HG03575 (cell line): Measurements from ENCODE around the gene MFSD11.
"Not testable (repeated sequence)": the region's sequence is repeated elsewhere in the genome, so short reads cannot be mapped to it uniquely, and the experiment has no call there.

Experiments
- ATAC-seq: cut with Tn5 transposase; IDR thresholded peaks from one replicate; pipeline ENCODE4 v1.9.1; 2021; ENCODE audit not compliant: unreplicated experiment, insufficient number of reproducible peaks, low FRiP score; ENCODE audit errors: extremely low read depth

The MFSD11 gene

DNA sequence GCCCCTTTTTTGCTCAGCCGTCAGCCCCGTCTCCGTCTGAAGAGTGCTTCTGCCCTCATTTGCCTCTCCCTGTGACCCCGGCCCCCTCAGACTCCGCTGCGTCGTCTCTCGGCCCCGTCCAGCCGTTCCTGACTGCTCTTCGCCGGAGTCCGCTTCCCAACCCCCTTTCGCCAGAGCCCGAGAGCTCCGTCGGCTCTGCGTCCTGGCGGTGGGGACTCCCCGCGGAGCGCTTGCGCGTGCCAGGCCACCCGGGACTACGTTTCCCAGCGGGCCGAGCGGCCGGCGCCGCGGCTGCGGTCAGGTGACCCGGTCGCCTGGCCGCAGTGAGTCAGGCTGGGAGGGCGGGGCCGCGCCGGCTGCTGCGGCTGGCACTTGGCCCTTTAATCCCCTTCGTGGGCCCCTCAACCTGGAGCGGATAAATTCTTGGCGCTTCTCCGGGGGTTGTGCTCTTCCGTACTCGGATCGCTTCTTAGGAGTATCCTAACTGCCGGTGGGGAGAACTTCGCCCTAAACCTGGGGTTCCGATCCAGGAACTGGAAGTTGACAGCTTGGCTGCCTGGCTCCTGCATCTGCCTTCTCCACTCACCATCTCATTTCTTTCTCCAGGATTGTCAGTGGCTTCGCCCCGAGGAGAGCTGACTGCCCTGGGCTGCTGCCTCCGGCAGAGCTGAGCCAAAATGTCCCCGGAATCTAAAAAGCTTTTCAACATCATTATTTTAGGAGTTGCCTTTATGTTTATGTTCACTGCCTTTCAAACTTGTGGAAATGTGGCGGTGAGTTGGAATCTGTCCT lies at the start of gene MFSD11:
TSS of gene MFSD11 (plus strand) at position 444 of the 792 bp plus-strand sequence. CDS start at position 678, 234 bp downstream.
- ATAC-seq: peak; percentile 12

DNA sequence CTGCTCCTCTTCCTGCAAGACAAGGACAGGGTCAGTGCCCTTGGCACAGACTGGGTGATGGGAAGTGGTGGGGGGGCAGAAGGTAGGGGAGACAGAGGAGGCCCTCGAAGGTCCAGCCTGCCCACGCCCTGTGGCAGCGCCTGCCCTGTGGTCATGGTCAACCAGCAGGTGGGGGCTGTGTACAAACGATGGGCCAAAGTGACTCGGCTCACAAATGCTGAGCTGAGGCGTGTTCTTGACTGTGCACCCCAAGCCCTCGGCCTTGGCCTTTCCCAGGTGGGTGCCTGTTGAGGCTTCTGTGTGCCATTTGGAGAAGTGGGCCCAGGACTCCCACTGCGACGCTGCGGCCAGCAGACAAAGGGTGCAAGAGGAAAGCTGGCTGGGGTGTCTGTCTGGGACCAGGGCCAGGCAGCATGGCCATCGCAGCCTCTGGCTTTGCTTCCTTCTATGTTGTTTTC lies 49.7 kb upstream of the MFSD11 start:
- no peak for ATAC-seq

DNA sequence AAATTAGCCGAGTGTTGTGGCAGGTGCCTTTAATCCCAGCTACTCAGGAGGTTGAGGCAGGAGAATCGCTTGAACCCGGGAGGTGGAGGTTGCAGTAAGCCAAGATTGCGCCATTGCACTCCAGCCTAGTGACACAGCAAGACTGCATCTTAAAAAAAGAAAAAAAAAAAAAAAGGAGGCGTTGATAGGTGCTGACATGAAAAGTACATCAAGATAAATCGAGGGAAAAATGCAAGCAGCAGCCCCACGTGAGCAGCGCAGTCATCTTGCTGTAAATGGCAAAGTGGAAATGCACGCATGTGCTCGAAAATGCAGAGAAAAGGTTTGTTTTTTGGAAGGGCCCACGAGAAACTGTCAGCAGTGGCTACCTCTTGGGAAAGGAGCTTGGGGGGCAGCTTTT lies 48.1 kb upstream of the MFSD11 start:
- no peak for ATAC-seq

DNA sequence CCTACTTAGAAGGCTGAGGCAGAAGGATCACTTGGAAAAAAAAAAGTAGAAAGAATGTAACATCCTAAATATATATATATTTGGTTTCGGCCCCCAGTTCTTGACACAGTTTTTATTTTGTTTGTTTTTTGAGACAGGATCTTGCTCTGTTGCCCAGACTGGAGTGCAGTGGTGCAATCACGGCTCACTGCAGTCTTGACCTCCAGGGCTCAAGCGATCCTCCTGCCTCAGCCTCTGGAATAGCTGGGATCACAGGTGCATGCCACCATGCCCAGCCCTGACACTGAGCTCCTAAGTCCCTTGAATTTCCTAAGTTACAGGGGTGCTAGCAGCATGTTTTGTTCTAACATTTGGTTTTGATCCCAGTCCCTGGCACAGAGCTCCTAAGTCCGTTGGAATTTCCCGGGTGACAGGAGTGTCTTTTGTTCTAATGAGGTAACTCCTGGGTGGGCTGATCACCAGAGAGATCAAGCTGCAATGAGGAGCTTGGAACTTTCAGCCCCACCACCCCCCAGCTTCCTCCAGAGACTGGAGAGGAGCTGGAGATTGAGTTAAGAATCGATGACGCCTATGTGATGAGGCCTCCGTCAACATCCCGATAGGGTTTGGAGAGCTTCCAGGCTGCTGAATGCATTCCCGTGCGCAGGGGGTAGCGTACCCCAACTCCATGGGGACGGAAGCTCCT lies 47.2 kb upstream of the MFSD11 start:
- ATAC-seq: no peak

DNA sequence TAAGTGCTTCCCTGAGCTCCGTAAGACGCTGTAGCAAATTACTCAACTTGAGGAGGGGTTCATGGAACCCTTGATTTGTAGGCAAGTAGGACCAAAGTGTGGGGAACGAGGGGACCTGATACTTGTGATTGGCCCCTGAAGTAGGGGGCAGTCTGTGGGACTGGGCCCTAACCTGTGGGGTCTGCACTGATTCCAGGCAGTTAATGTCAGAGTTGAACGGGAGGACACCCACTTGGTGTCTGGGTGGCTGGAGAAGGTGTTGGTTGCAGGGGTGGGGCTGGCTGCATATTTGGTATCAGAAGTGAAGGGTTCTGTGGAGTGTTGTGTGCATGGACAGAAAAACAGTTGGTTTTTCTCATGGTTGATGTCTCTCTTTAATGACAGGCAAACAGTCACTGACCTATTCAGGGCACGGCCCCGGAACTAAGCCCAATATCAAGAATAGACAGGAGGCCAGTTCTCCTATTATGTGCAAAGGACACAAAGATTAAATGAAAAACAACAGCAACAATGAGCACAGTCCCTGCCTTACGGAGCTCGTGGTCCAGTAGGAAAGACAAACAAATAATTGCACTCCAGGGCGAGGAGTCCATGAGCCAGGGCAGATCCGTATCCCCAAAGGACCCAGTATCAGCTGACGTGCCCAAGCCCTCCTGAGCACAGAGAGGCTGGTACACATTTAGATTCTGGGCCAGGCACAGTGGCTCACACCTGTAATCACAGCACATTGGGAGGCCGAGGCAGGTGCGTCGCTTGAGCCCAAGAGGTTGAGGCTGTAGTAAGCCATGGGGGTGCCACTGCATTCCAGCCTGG lies 46.3 kb upstream of the MFSD11 start:
- ATAC-seq: no peak

DNA sequence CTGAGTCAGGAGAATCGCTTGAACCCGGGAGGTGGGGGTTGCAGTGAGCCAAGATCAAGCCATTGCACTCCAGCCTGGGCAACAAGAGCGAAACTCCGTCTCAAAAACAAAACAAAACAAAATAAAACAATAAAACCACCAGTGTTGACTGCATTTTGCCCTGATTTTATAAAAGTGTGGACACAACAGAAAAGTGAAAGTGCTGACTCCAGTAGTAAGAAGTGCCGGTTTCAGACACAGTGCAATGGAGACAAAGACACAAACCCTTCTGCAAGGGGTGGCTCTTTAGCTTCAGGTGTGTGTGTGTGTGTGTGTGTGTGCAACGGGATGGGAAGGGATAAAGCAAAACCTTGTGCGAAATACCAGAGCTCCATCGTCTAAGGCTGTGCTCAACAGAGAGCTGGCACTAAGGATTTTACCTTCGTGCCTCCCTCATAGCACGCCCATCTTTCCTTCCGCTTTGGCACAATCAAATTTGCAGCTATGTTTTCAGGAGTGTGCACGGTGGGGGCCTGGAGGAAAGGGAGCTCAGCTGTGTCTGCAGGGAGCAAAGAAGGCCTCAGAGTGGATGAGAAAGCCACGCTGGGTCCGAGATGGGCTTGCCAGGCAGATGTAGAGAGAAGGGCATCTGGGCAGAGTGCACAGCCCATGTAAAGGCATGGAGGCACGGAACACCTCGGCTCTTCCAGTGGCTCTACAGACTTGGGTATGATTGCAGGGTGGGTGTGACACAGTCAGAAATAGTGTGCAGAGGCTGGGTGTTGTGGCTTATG lies 42.7 kb upstream of the MFSD11 start:
- no peak for ATAC-seq

DNA sequence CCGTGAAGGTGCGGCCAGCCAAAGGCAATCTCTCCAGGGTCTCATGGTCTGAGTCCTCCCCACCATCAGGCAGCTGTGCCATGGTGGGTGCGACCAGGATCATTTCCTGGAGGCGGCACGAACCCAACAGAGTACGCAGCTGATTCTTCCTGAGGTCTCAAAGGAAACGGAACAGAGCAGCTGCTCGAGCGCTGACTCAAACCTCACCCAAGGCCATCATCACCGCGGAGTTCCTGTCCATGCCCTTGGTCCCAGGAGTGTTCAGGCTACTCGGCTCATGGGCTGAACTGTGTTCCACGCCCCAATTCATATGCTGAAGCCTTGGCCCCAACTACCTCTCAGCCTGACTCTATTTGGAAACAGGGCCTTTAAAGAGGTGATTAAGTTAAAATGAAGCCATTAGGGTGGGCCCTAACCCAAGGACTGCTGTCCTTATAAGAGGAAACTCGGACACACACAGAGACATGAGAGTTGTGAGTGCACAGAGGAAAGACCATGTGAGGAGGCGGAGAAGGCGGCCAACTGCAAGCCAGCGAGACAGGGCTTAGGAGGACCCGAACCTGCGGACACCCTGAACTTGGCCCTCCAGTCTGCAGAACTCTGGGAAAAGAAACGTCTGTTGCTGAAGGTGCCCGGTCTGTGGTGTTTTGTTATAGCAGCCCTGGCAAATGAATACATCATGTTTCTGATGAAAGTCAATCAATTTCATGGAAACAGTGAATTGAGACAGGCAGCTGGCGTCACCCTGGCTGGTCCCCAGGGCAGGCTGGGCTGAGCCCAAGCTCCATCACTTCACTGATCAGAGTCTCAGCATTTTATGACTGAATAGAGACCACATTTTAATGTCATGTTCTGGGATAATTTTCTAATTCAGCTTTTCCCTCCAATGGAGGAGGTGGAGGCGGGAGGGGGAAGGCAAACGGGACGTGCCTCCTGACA lies 40.9 kb upstream of the MFSD11 start:
- ATAC-seq: no peak

DNA sequence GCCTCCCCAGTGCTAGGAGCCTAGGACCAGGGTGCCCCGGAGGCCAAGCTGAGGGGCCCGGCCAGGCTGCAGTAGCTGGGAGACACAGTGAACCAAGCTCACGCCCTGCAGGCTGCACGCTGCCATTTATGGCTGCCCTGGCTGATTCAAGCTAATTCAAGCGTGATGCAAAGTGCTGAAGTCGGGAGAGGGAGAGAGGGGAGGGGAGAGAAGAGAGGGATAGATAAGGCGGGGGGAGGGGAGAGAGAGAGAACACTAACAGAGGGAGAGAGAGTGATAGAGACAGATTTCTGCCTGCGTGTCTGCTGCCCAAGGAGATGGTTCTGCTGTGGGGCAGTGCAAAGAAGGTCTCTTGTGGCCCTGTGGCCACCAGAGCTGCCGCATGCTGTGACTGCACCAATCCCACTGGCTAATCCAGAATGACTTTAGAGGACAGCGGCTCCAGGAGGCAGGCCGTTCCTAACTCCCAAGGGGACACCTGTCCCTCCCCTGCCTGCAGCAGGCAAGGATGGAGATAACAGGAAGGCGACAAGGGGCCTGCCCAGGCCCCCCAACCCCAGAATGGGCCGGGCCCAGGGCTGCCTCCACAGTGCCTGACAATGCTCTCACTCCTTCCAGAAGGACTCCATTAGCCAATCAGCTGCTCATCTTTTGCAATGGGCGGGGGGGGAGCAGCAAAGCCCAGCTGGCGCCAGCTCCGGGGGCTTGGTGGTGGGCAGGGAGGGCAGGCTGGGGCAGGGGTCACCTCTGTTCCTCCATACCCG lies 40.0 kb upstream of the MFSD11 start:
- no peak for ATAC-seq

DNA sequence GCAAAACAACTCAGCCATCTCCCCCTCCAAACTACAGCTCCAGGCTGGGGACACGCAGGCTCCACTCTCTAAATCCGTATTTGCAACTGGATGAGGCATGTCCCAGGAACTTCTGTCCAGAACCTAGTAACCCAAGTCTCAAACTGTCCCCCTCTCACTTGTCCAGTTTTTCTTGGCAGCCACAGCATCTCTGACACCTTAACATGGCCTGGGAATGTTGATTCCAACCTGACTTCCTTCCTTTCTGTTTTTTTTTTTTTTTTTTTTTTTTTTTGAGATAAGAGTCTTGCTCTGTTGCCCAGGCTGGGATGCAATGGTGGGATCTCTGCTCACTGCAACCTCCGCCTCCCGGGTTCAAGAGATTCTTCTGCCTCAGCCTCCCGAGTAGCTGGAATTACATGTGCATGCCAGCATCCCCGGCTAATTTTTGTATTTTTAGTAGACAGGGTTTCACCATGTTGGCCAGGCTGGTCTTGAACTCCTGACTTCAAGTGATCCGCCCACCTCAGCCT lies 39.4 kb upstream of the MFSD11 start:
- ATAC-seq: not testable (repeated sequence)

DNA sequence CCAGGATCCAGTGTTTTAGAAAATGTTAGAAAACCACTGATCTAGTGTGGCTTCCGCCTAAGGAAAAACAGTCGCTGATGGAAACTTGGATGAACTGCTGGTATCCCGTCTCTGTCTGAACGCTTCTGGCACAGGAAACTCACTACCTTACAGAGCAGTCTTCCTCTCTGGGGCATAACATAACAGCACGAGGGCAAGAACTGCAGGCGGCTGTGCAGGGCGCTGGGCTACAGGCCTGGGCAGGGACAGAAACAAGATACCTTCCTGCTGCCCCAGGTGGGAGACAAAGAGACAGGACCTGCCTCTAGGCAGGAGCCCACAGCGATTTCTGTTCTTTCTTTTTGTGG lies 37.7 kb upstream of the MFSD11 start:
- ATAC-seq: no peak

DNA sequence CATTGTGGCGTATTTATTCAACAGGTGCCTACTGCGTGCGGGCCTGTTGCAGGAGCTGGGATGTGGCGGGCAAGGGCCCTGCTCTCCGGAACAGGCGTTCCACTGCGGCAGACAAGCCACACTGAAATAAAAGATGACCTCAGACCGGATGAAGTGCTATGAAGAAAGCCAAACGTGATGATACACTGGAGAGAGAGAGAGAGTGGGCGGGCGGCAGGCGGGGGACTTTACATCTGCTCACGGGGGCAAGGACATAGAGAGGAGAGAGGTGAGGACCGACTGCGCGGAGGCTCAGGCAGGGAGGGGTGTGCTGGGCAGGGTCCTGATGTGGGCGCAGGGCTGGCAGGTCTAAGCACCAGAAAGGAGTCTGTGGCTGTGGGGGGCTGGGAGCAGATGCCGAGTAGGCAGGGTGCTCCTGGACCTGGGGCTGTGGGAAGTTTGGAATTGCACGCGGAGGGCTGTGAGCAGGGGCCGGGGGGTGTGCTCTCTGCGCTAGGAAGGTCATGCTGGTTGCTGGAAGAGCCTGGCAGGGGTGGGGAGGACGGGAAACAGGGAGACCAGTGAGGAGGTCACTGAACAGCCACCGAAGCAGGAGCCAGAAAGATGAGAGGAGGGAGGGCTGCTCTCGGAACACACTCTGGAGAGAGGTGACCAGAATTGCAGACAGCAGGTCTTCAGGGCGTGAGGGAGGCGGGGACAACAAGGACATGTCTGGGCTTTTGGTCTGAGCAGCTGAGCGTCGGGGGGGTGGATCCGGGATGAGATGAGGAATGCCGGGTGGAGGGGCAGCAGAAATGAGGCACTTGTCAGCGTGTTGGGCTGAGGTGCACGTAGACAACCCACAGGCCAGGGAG lies 37.1 kb upstream of the MFSD11 start:
- no peak for ATAC-seq

DNA sequence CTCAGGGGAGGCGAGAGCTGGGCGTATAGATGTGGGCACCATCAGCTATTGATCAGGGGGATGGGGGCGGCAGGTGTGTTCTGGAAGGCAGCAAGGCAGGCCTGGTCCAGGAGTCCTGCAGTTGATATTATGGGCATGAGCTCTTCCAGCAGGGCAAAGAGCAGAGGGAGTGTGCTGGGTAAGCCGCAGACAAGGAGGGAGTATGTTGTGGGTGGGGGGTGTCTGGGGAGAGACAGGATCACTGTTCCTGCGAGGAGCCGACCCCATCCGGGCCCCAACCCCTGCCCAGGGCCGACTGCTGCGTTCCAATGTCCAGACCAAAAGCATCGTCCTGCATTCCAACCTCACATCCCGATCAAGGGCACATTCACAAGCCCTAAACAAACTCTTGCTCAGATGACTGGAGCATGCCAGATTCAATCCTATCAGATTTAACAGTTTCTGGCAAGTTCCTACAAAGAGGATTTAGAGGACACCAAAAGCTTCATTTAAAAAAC lies 36.4 kb upstream of the MFSD11 start:
- no peak for ATAC-seq

DNA sequence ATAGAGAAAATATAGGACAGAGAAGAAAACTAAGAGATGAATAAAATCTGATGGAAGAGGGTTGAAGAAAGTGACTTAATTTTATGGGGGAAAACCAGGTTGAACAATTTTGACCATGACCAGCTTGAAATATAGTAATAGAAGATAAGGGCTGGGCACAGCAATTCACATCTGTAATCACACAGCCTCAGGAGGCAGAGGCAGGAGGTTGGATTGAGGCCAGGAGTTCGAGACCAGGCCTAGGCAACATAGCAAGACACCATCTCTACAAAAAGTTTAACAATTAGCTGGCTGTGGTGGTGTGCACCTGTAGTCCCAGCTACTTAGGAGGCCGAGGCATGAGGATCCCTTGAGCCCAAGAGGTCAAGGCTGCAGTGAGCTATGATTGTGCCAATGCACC lies 35.8 kb upstream of the MFSD11 start:
- no peak for ATAC-seq

DNA sequence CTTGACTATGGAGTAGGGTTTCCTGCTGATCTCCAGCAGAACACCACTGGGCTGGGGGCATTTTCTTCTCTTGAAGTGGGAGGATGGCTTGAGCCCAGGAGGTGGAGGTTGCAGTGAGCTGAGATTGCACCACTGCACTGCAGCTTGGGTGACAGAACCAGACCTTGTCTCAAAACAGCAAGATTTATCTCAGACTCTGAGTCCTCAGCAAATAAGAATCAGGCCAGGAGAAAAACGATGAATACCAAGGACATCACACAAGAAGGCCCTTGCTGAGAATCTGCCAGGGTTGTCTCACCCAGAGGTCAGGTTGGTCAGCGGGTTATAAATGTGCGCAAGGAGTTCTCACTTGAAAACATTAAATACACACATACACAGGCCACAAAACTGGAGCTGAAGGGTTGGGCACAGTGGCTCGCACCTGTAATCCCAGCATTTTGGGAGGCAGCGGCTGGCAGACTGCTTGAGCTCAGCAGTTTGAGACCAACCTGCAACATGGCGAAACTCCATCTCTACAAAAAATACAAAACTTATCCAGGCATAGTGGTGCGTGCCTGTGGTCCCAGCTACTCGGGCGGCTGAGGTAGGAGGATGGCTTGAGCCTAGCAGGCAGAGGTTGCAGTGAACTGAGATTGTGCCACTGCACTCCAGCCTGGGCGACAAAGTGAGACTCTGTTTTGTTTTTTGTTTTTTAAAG lies 34.8 kb upstream of the MFSD11 start:
- no peak for ATAC-seq

DNA sequence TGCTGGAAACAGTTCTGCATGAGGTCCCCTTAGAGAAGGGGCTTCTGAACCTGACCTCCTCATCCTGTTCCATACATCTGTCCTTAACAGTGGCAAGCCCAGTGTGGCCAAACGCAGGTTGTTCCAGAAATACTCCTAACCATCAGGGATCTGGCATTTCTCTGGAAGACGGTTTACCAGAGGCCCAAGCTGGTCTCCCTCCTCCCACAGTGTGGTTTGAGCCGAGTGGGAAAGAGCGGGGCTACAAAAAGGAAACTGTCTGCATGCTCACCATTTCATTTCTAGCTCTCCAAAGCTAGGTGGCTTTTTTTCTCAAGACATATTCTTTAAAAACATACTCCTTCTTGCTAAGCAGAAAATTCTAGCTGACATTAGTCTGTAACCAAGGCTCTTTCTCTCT lies 33.1 kb upstream of the MFSD11 start:
- ATAC-seq: no peak

DNA sequence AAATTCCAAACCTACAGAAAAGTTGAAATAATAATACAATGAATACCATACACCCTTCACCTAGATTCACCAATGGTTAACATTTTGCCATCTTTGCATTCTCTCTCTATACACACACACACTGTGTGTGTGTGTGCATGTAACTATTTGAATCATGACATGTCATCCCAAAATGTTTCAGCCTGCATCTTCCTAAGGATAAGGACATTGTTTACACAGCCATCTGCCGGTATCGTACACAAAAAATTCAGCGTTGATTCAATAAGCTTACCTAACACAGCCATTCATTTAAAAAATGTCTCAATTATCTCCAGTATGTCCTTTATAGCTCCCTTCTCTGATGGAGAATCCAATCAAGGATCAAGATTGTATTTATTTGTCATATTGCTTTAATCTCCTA lies 31.1 kb upstream of the MFSD11 start:
- no peak for ATAC-seq
